ENCODE measurements around the gene PRPS2. TPM values are rescaled to one million over a fixed set of nuclear protein-coding genes. Genes with fewer than 3 reads are reported as not detected.
A peak's percentile ranks its signal among the peaks of the same experiment; 100 is the strongest.

The PRPS2 gene
- total RNA-seq, 1 experiment from 2014 or later: 79.5 TPM

GRCh38 chrX:12790885-12791256, 341 bp upstream of the PRPS2 start:
- H2AFZ ChIP-seq (ENCODE audit: low read depth, low read length, poor library complexity, severe bottlenecking): peak overlapping the region; percentile 61
- H4K20me1 ChIP-seq (ENCODE audit: insufficient read depth): no peaks in the 10 kb centered on the region
- DNase-seq (ENCODE audit: low read depth, low spot score): no peak
- TF ChIP-seq ZFX (IDR thresholded peaks at IDR 0.05) (no peak), ELF1 (IDR thresholded peaks at IDR 0.05; ENCODE audit: borderline replicate concordance, low read depth) (no peak), FOSL1 (IDR thresholded peaks at IDR 0.05; ENCODE audit: low read depth) (no peak), CTCF (IDR thresholded peaks at IDR 0.05 in 2 of 3, conservative IDR thresholded peaks at IDR 0.05 in 1 of 3; ENCODE audit: borderline replicate concordance in 1 of 3, insufficient read depth in 1 of 3, low read depth in 2 of 3, low read length in 2 of 3) (no peak), YY1 (IDR thresholded peaks at IDR 0.05; ENCODE audit: extremely low read depth, insufficient replicate concordance, low read depth, low read length) (no peak), TCF7L2 (IDR thresholded peaks at IDR 0.05; ENCODE audit: borderline replicate concordance, extremely low read depth, insufficient read depth, insufficient read length) (no peak), ATF3 (IDR thresholded peaks at IDR 0.05) (no peak), POLR2AphosphoS5 (IDR thresholded peaks at IDR 0.05; ENCODE audit: low read depth, low read length) (no peak), ZNF274 (IDR thresholded peaks at IDR 0.05; ENCODE audit: low read depth, low read length) (no peak), SRF (IDR thresholded peaks at IDR 0.05; ENCODE audit: low read depth) (no peak), CEBPB (IDR thresholded peaks at IDR 0.05; ENCODE audit: low read depth) (no peak), JUND (IDR thresholded peaks at IDR 0.05) (no peak), SIN3A (IDR thresholded peaks at IDR 0.05; ENCODE audit: low read depth) (no peak), RAD21 (IDR thresholded peaks at IDR 0.05; ENCODE audit: low read depth) (no peak), EGR1 (IDR thresholded peaks at IDR 0.05; ENCODE audit: low read depth) (no peak)
- TF ChIP-seq, protein P1, sequence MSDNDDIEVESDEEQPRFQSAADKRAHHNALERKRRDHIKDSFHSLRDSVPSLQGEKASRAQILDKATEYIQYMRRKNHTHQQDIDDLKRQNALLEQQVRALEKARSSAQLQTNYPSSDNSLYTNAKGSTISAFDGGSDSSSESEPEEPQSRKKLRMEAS (IDR thresholded peaks at IDR 0.05): no peak
- BruUV-seq (replicated peaks): no TSS peak
- H3K4me3 ChIP-seq (replicated peaks in 1 of 2; ENCODE audit: low read depth in 1 of 2, low read length in 2 of 2): peak overlapping the region; percentile 51 to 69
- RAD21 ChIA-PET (ENCODE audit: low non-redundant PET in 1 of 2, low total read pairs in 2 of 2, uncharacterized antibody in 2 of 2, unreplicated experiment in 2 of 2): interaction anchor here in 1 of 2 experiments (1.3 kb wide), 1 partner anchor 20 kb away, joined by 3 read pairs; no protein-coding TSS in a partner anchor
- peaks cover 0 to 9% of the 10 kb centered on the region in 2 experiments; a peak in 2 of 4 replicates for H3K4me1 ChIP-seq (ENCODE audit: control insufficient read depth in 1 of 2, insufficient read depth in 2 of 2, low read length in 2 of 2)
- H3K27me3 ChIP-seq (ENCODE audit: insufficient read depth, low read length): no peaks in the 10 kb centered on the region
- H3K27ac ChIP-seq (ENCODE audit: low read depth, low read length): no peak overlapping the region; the same call in 1 of the 2 replicates
- H3K9ac ChIP-seq (ENCODE audit: low read length): peak overlapping the region; percentile 77
- peaks cover 40% of the 10 kb centered on the region for H3K79me2 ChIP-seq (ENCODE audit: insufficient read depth, low read length)
- intact Hi-C loops (cut with micrococcal nuclease): no loop called here
- CTCF ChIA-PET: interaction anchor here (1.2 to 1.3 kb wide), 3 partner anchors 20 to 1033 kb away, joined by 3 to 5 read pairs (median 5); partner anchors contain the start of gene MSL3
- no peaks in the 10 kb centered on the region for H3K36me3 ChIP-seq (ENCODE audit: control insufficient read depth in 1 of 2, insufficient read depth in 2 of 2, low read length in 2 of 2)
- H3K9me2 ChIP-seq (ENCODE audit: insufficient read depth): no peaks in the 10 kb centered on the region
- POLR2A ChIA-PET: interaction anchor here (0.8 to 1.2 kb wide), 2 partner anchors 11 to 18 kb away, joined by 3 read pairs; no protein-coding TSS in a partner anchor
- ATAC-seq: peak; percentile 58
- H3K9me3 ChIP-seq (ENCODE audit: control insufficient read depth in 1 of 2, insufficient read depth in 1 of 2, low read depth in 1 of 2, low read length in 2 of 2): no peaks in the 10 kb centered on the region
- peak overlapping the region; percentile 86 for H3K4me2 ChIP-seq (ENCODE audit: low read length)
